GM19452 (cell line): ENCODE results near the gene ACSS3.
"Not testable (repeated sequence)": the region's sequence is repeated elsewhere in the genome, so short reads cannot be mapped to it uniquely, and the experiment has no call there.

Experiments used
- ATAC-seq: cut with Tn5 transposase; IDR thresholded peaks from one replicate; pipeline ENCODE4 v1.9.1; 2021; ENCODE audit not compliant: unreplicated experiment

Gene ACSS3

DNA sequence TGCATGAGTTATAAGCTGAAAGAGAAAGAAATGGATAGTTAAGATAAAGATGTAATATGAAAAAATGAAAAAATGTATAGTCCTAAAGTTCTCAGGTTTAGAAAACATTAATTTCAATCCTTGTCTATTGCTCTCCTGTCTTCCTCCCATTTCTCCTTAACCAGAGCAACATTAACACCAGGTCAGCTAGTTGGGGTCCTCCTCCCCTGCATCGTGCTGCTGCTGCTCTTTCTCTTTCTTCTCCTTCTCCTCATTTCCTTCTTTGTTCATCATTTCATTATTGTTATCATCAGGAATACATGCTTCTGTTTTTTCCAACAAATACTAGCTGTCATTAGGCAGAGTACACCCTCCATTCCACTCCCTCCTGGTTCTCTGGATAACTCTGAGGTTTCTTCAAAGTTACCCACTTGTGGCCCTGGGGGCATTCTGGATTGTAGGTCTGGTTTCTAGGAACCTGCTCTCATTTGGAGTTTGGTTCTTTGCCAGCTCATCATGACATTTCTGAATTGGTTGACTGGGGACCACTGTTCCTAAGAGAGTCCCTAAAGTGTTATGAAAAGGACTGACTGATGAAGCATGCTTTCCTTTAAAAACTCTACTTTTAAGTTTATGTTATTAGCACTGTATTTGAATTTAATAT is 17.0 kb downstream of the ACSS3 start:
- no peak for ATAC-seq

DNA sequence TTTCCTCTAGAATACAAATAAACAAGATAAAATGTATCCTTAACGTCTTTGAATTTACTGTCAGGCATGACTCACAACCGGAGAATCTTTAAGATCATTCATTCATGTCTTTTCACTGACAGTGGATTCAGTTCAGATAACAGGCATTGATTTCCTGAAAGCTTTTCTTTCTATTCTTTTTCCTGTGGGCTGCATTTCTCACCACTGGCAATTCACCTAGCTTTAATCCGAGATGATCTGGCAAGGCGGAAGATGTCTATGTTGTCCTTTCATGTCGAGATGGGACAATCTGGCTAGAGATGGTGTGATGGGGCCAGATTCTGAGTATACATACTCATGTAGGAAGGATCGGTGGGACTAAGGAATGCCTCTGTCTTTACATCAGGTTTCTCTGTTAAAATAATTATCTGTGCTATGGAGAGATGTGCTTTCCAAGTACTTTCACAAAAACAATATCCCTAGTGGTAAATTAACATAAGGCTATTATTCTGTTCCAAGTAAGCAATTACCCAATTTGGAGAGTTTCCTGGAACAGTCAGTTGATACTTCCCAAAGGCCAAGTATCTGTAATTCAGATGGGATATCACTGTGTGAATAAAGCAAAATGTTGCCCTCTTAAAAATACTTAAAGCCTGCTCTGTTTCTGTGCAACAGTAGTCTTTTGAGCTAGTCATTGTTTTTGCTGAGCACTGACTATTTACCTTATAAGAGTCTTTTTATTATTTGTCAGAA is 17.8 kb downstream of the ACSS3 start:
- no peak for ATAC-seq

DNA sequence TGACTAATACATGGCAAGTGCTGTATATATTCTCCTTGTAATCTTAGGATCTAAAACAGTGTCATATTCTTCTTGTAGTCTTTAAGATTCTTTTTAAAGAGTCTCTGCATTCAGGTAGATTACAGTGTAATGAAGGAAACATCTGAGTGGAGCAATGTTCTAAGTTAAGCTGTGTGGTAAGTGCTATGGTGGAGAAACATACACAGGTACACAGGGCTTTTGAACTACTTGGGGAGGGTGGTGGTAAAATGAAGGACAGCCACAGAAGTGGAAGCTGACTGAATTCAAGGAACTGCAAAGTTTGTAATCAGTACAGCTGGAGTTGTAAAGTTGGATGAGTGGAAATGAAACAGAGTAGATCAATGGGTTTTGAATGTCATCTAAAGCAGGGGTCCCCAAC is 27.8 kb downstream of the ACSS3 start:
- ATAC-seq = no peak

DNA sequence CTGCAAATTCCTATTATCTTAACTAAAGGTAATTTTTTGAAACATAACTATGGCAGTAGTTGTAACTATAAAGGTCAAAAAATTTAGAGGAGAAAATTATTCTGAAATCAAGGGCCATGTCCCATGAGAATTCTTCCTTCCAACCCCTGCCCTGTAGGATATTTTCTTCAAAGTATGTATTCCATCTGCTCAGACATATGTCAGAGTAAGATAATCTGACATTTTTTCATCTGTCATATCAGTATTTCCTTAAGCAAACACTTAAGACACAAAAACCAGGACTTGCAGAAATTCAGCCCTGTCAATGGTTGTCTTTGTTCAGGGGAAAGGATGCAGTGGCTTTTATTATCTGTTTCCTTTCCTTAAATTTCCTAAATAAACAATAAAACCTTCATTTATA is 36.3 kb downstream of the ACSS3 start:
- ATAC-seq = no peak

DNA sequence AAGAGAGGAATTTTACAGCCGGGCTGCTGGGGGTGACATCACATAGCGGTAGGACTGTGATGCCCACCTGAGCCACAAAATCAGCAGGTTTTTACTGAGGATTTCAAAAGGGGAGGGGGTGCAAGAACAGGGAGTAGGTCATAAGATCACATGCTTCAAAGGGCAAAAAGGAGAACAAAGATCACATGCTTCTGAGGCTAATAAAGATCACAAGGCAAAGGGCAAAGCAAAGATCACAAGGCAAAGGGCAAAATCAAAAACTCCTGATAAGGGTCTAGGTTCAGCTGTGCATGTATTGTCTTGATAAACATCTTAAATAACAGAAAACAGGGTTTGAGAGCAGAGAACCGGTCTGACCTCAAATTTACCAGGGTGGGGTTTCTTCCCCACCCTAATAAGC is 41.2 kb downstream of the ACSS3 start:
- ATAC-seq = not testable (repeated sequence)

DNA sequence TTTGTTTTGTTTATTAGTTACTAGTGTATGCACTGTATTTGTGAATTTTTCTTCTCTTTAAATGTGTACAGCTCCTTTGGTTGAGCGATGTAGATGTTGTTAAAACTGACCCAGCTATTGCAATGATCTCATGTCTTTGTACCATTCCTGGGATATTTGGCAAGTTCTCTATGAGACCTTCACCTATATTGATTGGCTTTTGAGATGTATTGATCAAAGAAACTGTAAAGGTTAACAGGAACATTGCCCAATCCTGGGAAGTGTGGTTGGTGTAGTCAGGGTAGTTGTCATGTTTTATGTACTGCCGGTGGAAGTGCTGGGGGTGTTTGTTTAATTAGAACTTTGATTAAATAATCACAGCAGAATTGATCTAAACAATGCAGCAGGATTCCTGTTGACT is 43.1 kb downstream of the ACSS3 start:
- ATAC-seq = no peak

DNA sequence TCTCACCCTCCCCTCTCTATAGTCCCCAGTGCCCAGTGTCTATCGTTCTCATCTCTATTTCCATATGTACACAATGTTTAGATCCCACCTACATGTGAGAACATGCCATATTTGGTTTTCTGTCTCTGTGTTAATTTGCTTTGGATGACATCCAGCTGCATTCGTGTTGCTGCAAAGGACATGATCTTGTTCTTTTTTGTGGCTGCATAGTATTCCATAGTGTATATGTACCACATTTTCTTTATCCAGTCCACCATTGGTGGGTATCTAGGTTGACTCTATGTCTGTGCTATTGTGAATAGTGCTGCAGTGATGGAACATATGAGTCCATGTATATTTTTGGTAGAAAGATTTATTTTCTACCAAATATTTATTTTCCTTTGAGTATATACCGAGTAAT is 45.7 kb downstream of the ACSS3 start:
- no peak for ATAC-seq

DNA sequence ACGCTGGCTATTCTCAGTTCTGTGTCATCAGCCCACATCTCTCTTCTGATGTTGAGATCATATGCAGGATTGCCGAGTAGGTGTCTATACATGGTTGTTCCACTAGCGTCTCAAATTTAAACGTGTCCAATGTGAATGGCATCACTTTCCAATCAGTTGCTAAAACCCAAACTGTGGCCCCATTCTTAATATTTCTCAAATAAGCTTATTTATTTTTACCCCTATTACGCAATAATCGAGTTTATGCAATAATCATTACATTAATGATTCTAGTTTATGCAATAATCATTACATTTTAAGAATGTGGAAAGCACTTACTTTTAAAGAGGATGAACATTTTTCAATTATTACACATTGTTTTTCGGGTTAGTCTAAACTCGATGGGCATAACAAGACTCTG is 47.8 kb downstream of the ACSS3 start:
- ATAC-seq = no peak

DNA sequence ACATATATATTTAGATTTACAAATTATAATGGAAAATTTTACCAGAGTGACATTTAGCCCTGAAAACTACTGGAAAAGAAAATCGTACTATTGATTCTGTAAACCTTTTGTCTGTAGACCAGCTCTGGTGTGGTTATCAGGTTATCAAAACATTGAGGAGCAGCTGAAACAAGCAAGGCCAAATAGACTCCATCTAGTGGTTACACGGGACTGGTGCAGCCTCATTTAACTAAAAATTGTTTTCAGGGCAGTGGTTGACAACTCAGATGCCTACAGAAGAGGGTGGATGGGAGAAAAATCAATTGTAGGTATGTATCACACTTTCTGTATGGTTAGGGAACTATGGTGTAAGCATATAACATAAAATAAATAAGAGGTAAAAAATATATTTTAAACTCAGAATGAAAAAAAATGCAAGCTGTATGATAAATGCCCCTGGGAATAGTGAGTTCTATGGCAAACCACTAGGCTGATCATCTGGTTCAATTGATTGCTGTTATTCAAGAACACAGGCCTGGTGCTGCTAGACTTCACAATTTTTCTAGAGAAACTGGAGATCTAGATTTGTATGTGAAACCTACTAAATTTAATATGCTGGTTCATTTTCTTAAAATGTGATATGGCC is 51.2 kb downstream of the ACSS3 start:
- peak; percentile 96 for ATAC-seq

DNA sequence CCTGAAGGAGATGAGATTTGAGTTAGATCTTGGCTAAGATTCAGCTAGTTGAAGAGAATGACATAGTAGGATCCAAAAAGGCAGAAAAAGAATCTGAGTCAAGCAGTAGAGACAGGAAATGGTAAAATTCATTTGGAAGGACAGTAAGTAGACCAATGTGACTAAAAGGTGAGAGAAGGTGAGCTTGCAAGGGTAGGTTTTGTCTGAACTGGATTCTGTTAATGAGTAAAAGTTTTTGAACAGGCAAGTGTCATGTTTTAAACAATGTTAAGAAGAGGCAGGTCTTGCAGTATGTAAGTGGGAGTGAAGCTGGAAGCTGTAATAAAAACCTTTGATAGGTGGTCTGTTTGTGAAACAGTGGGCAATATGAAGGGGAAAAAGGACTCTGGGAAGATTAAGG is 58.6 kb downstream of the ACSS3 start:
- no peak for ATAC-seq

DNA sequence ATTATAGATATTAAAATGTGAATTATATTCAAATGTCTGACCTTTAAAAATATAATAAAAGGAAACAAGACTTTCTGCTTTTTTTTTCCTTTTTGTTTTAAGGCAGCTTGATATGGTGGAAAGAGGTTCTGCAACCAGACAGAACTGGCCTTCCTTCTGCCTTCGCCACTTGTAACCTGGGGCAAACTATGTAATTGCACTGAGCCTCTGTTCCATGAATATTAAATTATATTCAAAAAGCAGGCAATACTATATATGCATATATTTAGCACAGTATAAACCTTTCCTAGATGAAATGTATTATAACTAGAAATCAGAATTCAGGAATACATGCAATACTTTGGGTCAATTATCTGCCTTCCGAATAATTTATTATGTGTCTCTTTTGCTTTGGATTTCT is 59.9 kb downstream of the ACSS3 start:
- ATAC-seq = no peak

DNA sequence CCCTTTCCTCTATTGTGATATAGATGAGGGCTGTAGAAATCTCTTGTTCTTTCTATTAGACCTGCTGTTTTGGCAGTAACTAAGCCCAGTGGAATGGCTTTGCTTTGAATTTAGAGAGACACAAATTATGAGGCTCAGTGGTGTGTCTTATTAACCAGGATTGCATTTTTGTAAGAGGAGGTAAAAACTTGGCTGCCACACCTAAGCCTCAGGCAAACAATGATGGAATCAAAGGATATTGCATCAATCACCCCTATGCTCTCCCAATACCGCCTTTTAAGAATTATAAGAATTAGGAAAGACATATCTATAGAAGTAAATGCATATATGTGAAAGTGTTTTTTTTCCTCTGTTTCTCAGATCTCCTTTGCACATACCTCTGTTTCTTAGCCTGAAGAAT is 63.3 kb downstream of the ACSS3 start:
- no peak for ATAC-seq

DNA sequence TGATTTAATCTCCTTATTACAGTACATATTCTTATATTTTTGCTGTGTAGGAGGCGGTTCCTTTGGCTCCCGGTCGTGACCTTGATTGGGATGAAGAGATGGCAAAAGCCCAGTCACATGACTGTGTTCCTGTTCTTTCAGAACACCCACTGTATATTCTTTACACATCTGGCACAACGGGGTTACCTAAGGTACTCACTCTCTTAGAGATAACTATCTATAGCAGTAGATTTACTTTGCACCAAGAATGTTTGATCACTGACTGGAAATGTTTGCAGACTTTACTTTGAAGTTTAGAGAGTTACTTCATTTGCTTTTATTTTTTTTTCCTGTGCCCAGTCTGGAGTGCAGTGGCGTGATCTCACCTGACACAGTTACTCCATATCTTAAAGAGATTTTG is 65.2 kb downstream of the ACSS3 start:
- ATAC-seq = no peak

DNA sequence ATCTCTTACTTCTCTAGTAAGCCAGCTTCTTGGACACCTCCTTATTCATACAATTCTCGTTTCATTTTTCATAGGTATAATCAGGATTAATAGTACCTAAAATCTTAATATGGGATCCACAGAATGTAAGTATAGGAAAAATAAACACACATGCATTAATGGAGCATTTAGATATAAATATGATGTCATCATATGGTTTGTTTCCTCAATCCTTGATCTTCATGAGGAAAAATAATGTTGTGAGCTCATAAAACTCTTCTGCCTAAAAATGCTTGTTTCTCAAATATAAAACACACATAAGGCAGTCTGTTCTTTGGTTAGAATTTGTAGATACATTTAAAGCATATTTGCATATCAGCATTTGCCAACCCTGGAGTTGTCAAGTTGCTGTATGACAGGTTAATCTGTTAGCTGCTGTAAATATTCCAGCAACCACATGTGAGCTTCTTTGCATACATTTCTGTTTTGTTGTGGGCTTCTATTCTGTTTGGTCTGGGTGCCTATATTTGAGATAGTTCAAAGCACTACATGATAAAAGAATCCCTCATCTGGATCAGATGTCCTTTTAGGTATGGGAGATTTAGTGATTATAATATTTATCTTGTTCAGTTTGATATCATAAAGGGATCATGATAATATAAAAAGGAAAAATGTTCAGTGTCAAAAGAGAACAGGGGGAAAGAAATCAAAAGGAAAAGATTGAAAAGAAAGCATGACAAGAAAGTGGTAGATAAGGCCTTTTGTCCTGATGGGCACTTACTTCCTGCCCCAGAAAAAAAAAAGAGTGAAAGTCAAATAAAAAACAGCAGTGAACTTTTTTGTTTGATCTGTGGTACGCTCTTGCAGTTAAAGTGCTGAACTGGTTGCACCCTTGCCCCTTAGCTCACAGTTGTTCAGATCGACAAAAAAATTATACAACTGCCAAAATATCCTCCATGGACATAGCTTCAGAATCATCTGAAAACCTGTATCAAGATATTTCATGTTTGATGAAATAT is 68.6 kb downstream of the ACSS3 start:
- no peak for ATAC-seq

DNA sequence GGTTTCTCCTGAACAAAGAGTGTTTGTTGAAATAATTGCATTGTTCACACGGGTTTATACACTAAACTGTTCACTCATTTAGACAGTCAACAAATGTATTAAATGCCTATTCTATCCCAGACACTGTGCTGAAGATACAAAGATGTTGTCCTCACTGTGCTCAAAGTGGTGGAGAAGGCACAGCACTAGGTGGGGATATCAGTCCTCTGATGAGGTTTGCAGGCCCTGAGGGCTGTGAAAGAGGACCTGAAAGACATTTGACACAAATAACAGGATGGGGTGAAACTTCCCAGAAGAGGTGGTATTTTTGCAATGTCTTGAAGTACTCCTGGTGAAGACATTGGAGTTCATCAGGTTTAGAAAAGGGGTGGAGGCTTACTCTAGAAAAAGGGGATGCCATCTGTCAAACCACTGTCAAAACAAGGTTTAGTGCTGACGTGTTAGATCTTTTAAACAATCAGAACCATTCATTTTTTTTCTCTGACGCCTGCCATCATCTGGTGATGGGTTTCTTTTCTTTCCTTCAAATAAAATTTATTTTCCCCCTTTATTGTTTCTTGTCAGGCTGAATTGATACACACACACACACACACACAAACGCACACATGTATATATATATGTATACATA is 69.5 kb downstream of the ACSS3 start:
- ATAC-seq = no peak

DNA sequence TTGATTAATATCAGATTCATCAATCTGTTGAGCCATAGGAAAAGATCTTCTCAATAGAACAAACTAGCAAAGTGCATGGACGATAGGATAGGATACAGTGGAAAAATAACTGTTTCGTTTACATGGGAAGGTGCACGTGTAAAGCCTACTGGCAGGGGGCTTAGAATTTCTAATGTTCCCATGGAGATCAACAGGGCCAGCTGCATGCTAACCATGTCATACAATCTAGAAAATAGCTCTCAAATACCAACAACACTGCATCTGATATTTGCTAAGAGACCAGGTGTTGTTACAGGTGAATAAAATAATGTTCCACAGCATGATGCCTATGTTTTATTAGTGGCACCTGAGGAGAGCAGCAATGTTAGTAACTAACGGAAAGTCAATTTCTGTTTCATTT is 72.5 kb downstream of the ACSS3 start:
- no peak for ATAC-seq

DNA sequence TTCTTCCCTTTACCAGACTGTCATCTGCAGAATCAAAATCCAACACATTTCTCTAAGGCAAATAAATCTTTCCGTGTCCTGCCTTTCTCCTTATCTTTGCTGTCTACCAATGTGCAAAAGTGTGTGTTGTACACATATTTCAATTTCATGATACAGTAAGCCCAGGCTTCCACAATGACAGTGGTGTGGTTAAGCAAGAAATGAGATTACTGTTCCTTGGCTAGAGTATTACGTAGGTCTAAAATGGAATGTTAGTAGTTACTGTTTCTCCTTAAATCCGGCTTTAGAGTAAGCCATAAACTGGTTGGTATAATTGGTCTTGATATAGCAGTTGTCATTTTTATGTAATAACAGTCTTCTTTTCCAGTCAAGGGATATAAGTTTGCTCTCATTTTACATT is 82.0 kb downstream of the ACSS3 start:
- ATAC-seq = no peak

DNA sequence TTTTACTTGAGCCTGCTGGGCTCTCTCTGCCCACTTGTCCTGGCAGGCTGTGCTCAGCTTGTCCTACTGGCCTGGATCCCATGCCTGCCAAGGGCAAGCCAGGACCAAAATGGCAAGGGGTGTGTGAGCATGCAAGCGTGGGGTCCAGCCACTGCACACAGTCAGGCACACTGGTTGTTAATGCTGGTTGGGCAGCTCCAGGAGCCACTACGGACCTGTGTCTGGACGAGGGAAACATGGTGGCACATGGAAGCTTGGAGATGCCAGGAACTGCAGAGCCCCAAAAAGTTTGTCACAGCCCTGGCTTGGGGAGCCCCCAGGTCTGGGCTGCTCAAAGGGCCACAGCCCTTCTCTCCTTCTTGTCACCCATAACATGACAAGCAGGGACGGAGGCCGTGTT is 83.8 kb downstream of the ACSS3 start:
- no peak for ATAC-seq

DNA sequence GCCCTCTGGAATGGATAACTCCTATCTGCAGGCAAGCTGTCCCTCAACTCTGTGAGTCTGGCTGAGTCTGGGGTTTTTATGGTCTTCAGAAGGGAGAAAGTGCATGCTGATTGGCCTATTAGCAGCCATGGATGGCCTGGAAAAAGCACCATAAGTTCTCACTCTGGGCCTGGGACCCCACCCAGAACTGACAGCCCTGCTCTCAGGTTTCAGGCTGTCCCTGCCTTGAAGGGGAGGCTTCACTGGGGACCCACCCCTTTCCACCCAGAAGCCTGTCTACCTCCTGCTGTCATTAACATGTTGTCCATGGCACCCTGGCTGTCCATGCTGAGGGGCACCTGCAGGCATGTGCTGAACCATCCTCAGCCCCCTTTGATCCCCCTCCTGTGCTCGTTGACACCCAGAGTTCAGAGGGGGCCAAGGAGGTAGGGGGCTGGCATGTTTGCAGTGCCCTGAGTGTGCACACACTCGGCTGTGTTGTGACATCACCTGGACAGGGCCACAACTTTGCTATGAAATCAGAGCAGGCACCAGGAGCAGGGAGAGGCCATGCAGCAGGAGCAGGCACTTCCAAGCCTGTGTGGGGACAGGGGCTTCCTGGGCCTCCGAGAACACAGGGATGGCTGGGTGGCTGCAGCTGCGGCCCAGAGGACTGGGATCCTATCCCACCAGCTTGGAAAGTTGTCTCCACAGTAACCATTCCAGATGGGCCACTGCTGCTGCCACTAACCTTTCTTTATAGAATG is 84.7 kb downstream of the ACSS3 start:
- ATAC-seq = no peak

DNA sequence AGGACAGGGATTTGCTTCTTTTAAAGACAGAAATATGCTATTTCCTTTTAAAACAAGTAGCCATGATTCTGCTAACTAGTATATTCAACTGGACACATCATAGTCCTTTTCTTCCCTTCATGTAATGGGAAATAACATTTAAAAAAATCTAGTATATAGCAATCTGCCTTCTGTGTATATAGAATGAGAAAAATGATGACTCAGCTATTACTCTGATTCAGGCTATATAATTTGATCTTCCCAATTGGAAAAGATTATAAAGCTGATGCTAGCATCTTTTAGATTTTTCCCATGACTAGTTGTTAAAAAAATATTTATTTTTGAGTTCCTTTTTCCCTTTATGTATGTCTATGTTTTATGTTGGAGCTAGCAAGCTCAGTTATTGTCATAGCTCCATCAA is 86.9 kb downstream of the ACSS3 start:
- ATAC-seq = no peak
